ENCODE data around the gene HOXC11.

The HOXC11 gene

GRCh38 chr12:53997204-53998109 lies 24.5 kb downstream of the HOXC11 start:
- no peak for DNase-seq (ENCODE audit: low read depth in 2 of 2)

GRCh38 chr12:53998110-53998899 lies 25.4 kb downstream of the HOXC11 start:
- DNase-seq (ENCODE audit: low read depth in 2 of 2): no peak

GRCh38 chr12:53998900-53999236 lies 25.9 kb downstream of the HOXC11 start:
- no peak for DNase-seq (ENCODE audit: low read depth in 2 of 2)

GRCh38 chr12:53999559-54000115 lies 26.7 kb downstream of the HOXC11 start:
- no peak for DNase-seq (ENCODE audit: low read depth in 2 of 2)

GRCh38 chr12:54000116-54001114 lies 27.5 kb downstream of the HOXC11 start, which contains the start of gene HOXC9:
Gene HOXC9 (plus strand): TSS chr12:54000161. CDS start chr12:54000189, 28 bp downstream.
- no peak for DNase-seq (ENCODE audit: low read depth in 2 of 2)

GRCh38 chr12:54001283-54002187 lies 28.6 kb downstream of the HOXC11 start:
- DNase-seq (ENCODE audit: low read depth in 2 of 2): no peak

- DNase-seq (ENCODE audit: low read depth in 2 of 2): no peak
Measured at GRCh38 chr12:54002278-54002914, 29.5 kb downstream of the HOXC11 start.

GRCh38 chr12:54002915-54003389 lies 30.0 kb downstream of the HOXC11 start:
- DNase-seq (ENCODE audit: low read depth in 2 of 2): no peak

- DNase-seq (ENCODE audit: low read depth in 2 of 2): no peak
Measured at GRCh38 chr12:54003625-54004024, 30.7 kb downstream of the HOXC11 start.

- no peak for DNase-seq (ENCODE audit: low read depth in 2 of 2)
Measured at GRCh38 chr12:54004063-54004840, 31.3 kb downstream of the HOXC11 start.

GRCh38 chr12:54004841-54005530 lies 32.1 kb downstream of the HOXC11 start:
- DNase-seq (ENCODE audit: low read depth in 2 of 2): no peak

GRCh38 chr12:54005531-54005852 lies 32.6 kb downstream of the HOXC11 start:
- DNase-seq (ENCODE audit: low read depth in 2 of 2): no peak

GRCh38 chr12:54005853-54006558 lies 33.1 kb downstream of the HOXC11 start:
- peak; percentile 65 to 80 for DNase-seq (ENCODE audit: low read depth in 2 of 2)

GRCh38 chr12:54006559-54007220 lies 33.8 kb downstream of the HOXC11 start:
- DNase-seq (ENCODE audit: low read depth in 2 of 2): no peak

GRCh38 chr12:54007538-54008259 lies 34.8 kb downstream of the HOXC11 start:
- no peak for DNase-seq (ENCODE audit: low read depth in 2 of 2)

- no peak for DNase-seq (ENCODE audit: low read depth in 2 of 2)
Measured at GRCh38 chr12:54008260-54008552, 35.3 kb downstream of the HOXC11 start.

Measured in stimulated activated CD4-positive, alpha-beta T cell treated with anti-CD3 and anti-CD28 coated beads, Interleukin-1b, Interleukin-23, amount 100 ng/mL, for 1 hour (primary cell).